H1 (cell line): ENCODE results near the gene HOATZ. TPM values are rescaled to one million over a fixed set of nuclear protein-coding genes. Genes with fewer than 3 reads are reported as not detected.

Experiments used
- CTCF ChIA-PET: fragments of 300-600 bp; sonication (Branson Sonifier 250); formaldehyde crosslinking; loops from one replicate; lab custom pipeline; 2021; ENCODE audit not compliant: partially characterized antibody; lab: Charles Lee
- POLR2A ChIA-PET: fragments of 300-600 bp; sonication (Branson Sonifier 250); formaldehyde crosslinking; loops from one replicate; lab custom pipeline; 2021; ENCODE audit warnings: inconsistent platforms; ENCODE audit not compliant: partially characterized antibody; lab: Charles Lee
- DNase-seq, 2 experiments: peaks; one replicate each; pipeline versions ENCODE4 v3.0.0 to v3.0.0-alpha.2; 2010 to 2022; ENCODE audit warnings: low spot score in 2 of 2, low read depth in 1 of 2, mixed read lengths in 1 of 2
- FAIRE-seq: peaks from 2 replicates; lab custom pipeline; 2011; peaks lifted over from hg19 to GRCh38; lab: Jason Lieb, UNC
- H2AFZ ChIP-seq: 2 replicates; pipeline ENCODE4 v1.8.1; 2012; ENCODE audit warnings: low read length, inconsistent platforms
- H2AK5ac ChIP-seq: 2 replicates; pipeline ENCODE4 v1.6.1; 2013; ENCODE audit warnings: low read depth, low read length
- H2BK120ac ChIP-seq: replicated peaks from 2 replicates; pipeline ENCODE3; 2013; ENCODE audit warnings: low read depth, low read length, inconsistent platforms
- H2BK12ac ChIP-seq: 2 replicates; pipeline ENCODE4 v1.6.1; 2013; ENCODE audit warnings: low read depth, low read length
- H2BK15ac ChIP-seq: 2 replicates; pipeline ENCODE4 v1.6.1; 2013; ENCODE audit warnings: low read length
- H2BK20ac ChIP-seq: 2 replicates; pipeline ENCODE4 v1.6.1; 2013; ENCODE audit warnings: low read length
- H2BK5ac ChIP-seq: 2 replicates; pipeline ENCODE4 v1.6.1; 2013; ENCODE audit warnings: low read depth, low read length
- H3K14ac ChIP-seq: 2 replicates; pipeline ENCODE4 v1.6.1; 2013; ENCODE audit warnings: inconsistent platforms; ENCODE audit not compliant: insufficient read length
- H3K18ac ChIP-seq: 2 replicates; pipeline ENCODE4 v1.6.1; 2013; ENCODE audit warnings: low read length; ENCODE audit errors: extremely low read depth
- H3K23ac ChIP-seq: 2 replicates; pipeline ENCODE4 v1.6.1; 2013; ENCODE audit warnings: inconsistent platforms; ENCODE audit not compliant: insufficient read length
- H3K23me2 ChIP-seq: 2 replicates; pipeline ENCODE4 v1.6.1; 2013; ENCODE audit warnings: low read depth, low read length
- H3K27ac ChIP-seq: 2 replicates; pipeline ENCODE4 v1.6.1; 2011; ENCODE audit warnings: low read depth, low read length, inconsistent platforms
- H3K27me3 ChIP-seq, 4 experiments: replicated peaks in 1 of 4; 1 replicate in 1 of 4; 2 replicates in 3 of 4; pipeline versions ENCODE4 v1.6.1 to v1.8.1; 2011 to 2013; ENCODE audit warnings: low read length in 3 of 4, mild to moderate bottlenecking in 3 of 4, inconsistent platforms in 2 of 4, mixed read lengths in 2 of 4, moderate library complexity in 1 of 4; ENCODE audit not compliant: control insufficient read depth in 3 of 4, insufficient read depth in 3 of 4; ENCODE audit errors: extremely low read depth in 1 of 4
- H3K36me3 ChIP-seq, 4 experiments: 2 replicates each; pipeline versions ENCODE4 v1.6.1 to v1.8.1; 2011 to 2013; ENCODE audit warnings: mild to moderate bottlenecking in 4 of 4, low read length in 3 of 4, moderate library complexity in 2 of 4, control low read depth in 1 of 4, inconsistent platforms in 1 of 4; ENCODE audit not compliant: insufficient read depth in 4 of 4, control insufficient read depth in 2 of 4
- H3K4ac ChIP-seq: replicated peaks from 2 replicates; pipeline ENCODE3; 2013; ENCODE audit warnings: low read length, low read depth, mixed read lengths, inconsistent platforms; ENCODE audit not compliant: insufficient read length
- H3K4me1 ChIP-seq, 4 experiments: replicated peaks in 1 of 4; 1 replicate in 1 of 4; 2 replicates in 3 of 4; pipeline versions ENCODE4 v1.6.1 to v1.8.1; 2011 to 2013; ENCODE audit warnings: low read length in 3 of 4, inconsistent platforms in 2 of 4, mixed read lengths in 1 of 4; ENCODE audit not compliant: insufficient read depth in 4 of 4, control insufficient read depth in 3 of 4
- H3K4me2 ChIP-seq, 2 experiments: 2 replicates each; pipeline versions ENCODE4 v1.6.1 to v1.8.1; 2011 to 2013; ENCODE audit warnings: low read depth in 2 of 2, low read length in 2 of 2, control low read depth in 1 of 2, inconsistent platforms in 1 of 2, mild to moderate bottlenecking in 1 of 2; ENCODE audit not compliant: insufficient read depth in 1 of 2
- H3K4me3 ChIP-seq, 4 experiments: fragments of 200-600, 300-600 bp in 1 of 4; sonication (generic), shearing (Covaris generic), sonication (Bioruptor Twin) in 1 of 4; 2 replicates each; pipeline versions ENCODE4 v1.5.1 to v1.8.1; 2011 to 2016; ENCODE audit warnings: low read length in 4 of 4, low read depth in 3 of 4, control low read depth in 2 of 4, inconsistent platforms in 2 of 4, mild to moderate bottlenecking in 2 of 4, mixed read lengths in 1 of 4, moderate library complexity in 1 of 4; ENCODE audit not compliant: insufficient read depth in 2 of 4; ENCODE audit errors: extremely low read depth in 1 of 4
- H3K56ac ChIP-seq: replicated peaks from 2 replicates; pipeline ENCODE3; 2013; ENCODE audit warnings: low read depth, mild to moderate bottlenecking, mixed read lengths, low read length, inconsistent platforms; ENCODE audit not compliant: insufficient read length
- H3K79me1 ChIP-seq: 2 replicates; pipeline ENCODE4 v1.6.1; 2013; ENCODE audit warnings: low read depth, low read length, control low read depth
- H3K79me2 ChIP-seq, 2 experiments: 2 replicates each; pipeline versions ENCODE4 v1.6.1 to v1.8.1; 2012 to 2013; ENCODE audit warnings: low read length in 2 of 2, mild to moderate bottlenecking in 2 of 2, inconsistent platforms in 1 of 2; ENCODE audit not compliant: insufficient read depth in 2 of 2, control insufficient read depth in 1 of 2
- H3K9ac ChIP-seq, 4 experiments: replicated peaks in 1 of 4; 1 replicate in 1 of 4; 2 replicates in 3 of 4; pipeline versions ENCODE4 v1.6.1 to v1.8.1; 2011 to 2013; ENCODE audit warnings: low read depth in 3 of 4, low read length in 3 of 4, control low read depth in 2 of 4, mild to moderate bottlenecking in 2 of 4, moderate library complexity in 2 of 4, inconsistent platforms in 1 of 4; ENCODE audit errors: extremely low read depth in 1 of 4
- H3K9me3 ChIP-seq, 2 experiments: 2 replicates each; pipeline versions ENCODE4 v1.6.1 to v1.8.1; 2012 to 2013; ENCODE audit warnings: mild to moderate bottlenecking in 2 of 2, moderate library complexity in 2 of 2, control low read depth in 1 of 2, inconsistent platforms in 1 of 2, low read depth in 1 of 2, low read length in 1 of 2, mixed read lengths in 1 of 2; ENCODE audit not compliant: insufficient read depth in 2 of 2
- H4K20me1 ChIP-seq, 2 experiments: replicated peaks in 1 of 2; 2 replicates each; pipeline versions ENCODE3 to v1.8.1; 2011 to 2013; ENCODE audit warnings: inconsistent platforms in 2 of 2, low read length in 2 of 2, mild to moderate bottlenecking in 1 of 2; ENCODE audit not compliant: insufficient read depth in 2 of 2, control insufficient read depth in 1 of 2
- H4K5ac ChIP-seq: 2 replicates; pipeline ENCODE4 v1.6.1; 2013; ENCODE audit warnings: low read length, low read depth, mixed read lengths, inconsistent platforms; ENCODE audit not compliant: insufficient read length
- H4K8ac ChIP-seq: 2 replicates; pipeline ENCODE4 v1.8.0; 2013; ENCODE audit warnings: mild to moderate bottlenecking, moderate library complexity, low read length, inconsistent platforms; ENCODE audit not compliant: insufficient read depth; ENCODE audit errors: extremely low read depth
- H4K91ac ChIP-seq: replicated peaks from 2 replicates; pipeline ENCODE3; 2013; ENCODE audit warnings: low read length, mixed read lengths, inconsistent platforms; ENCODE audit not compliant: insufficient read length
- BACH1 ChIP-seq: IDR thresholded peaks from 2 replicates; pipeline ENCODE4 v1.6.1; 2012; ENCODE audit warnings: low read length, improper control_type of control experiment
- HDAC2 ChIP-seq, 2 experiments: fragments of 300-600 bp in 1 of 2; sonication (generic) in 1 of 2; IDR thresholded peaks; 2 replicates each; pipeline ENCODE4 v1.6.1; 2011 to 2012; ENCODE audit warnings: low read depth in 2 of 2, low read length in 2 of 2, mild to moderate bottlenecking in 2 of 2, moderate library complexity in 2 of 2, borderline replicate concordance in 1 of 2, inconsistent platforms in 1 of 2
- SIN3A ChIP-seq, 2 experiments: IDR thresholded peaks in 1 of 2; conservative IDR thresholded peaks in 1 of 2; 2 replicates each; pipeline ENCODE4 v1.6.1; 2011 to 2012; ENCODE audit warnings: low read length in 2 of 2, improper control_type of control experiment in 1 of 2, low read depth in 1 of 2, mild to moderate bottlenecking in 1 of 2
- WGBS, 2 experiments: shearing (Covaris generic) in 1 of 2; methylation state at CpG; one replicate each; pipeline versions ENCODE4 v1.1.6 to v1.1.7; 2013 to 2015; ENCODE audit warnings: low lambda C conversion rate in 2 of 2, mixed read lengths in 2 of 2, inconsistent platforms in 1 of 2, low coverage in 1 of 2, missing lambda C conversion rate in 1 of 2; ENCODE audit not compliant: insufficient replicate concordance in 2 of 2, insufficient coverage in 1 of 2, insufficient read length in 1 of 2; ENCODE audit errors: extremely low coverage in 1 of 2, missing lambda C conversion rate in 1 of 2; 5-methylcytosine and 5-hydroxymethylcytosine counted together
- polyA plus RNA-seq, 7 experiments: library from polyadenylated mRNA; depleted of rRNA in 3 of 7; stranded (reverse) in 5 of 7; unstranded in 2 of 7; fragments of >200 nt in 5 of 7; fragments of 200-250 nt in 2 of 7; gene quantifications; 1 replicate in 5 of 7; 2 replicates in 1 of 7; 4 replicates in 1 of 7; pipeline versions ENCODE4 v1.2.1 to v1.2.3, GENCODE V29; 2011 to 2013; ENCODE audit warnings: missing spikeins in 2 of 7, mixed read lengths in 2 of 7
- total RNA-seq: library from RNA; stranded (reverse); fragmentation: NEBNext Ultra II Directional; extraction: Animal tissue kit (Norgen Biotek cat#: 25700); gene quantifications from 2 replicates; pipeline ENCODE4 v1.2.1, GENCODE V29; 2021

The HOATZ gene
- total and polyA plus RNA-seq, 2 of the 8 experiments (the other 6 are each of a cell fraction or from before 2014, with no cell fraction given): not detected

DNA sequence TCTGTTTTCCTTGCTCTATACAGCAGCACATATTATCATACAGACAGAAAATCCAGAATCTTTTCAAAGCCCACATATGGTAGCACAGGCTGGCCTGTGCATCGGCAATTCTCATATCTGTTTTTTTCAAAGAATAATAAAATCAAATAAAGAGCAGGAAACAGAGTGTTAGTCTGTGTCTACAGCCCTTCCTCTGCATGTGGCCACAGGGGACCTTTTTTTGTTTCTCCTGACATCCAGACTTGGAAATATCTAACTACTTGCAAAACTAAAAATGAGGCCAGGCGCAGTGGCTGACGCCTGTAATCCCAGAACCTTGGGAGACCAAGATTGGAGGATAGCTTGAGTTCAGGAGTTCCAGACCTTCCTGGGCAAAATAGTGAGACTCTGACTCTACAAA is 46.2 kb downstream of the HOATZ start:
- FAIRE-seq (no peak), DNase-seq (no peak)
- H3K4me3 ChIP-seq: no peak overlapping the region
- ChIA-PET POLR2A (interaction anchor here (0.7 to 1.5 kb wide), 2 partner anchors 207 to 1359 kb away, joined by 3 read pairs; no protein-coding TSS in a partner anchor), CTCF (interaction anchor here (0.7 to 3.7 kb wide), 7 partner anchors 11 to 217 kb away, joined by 3 to 15 read pairs (median 3); no protein-coding TSS in a partner anchor)
- no peak overlapping the region for H3K27ac ChIP-seq
- no peak overlapping the region for H2BK120ac ChIP-seq
- no peak overlapping the region for H2BK5ac ChIP-seq
- no peak overlapping the region for H3K23ac ChIP-seq
- no peak overlapping the region for H2BK20ac ChIP-seq
- no peak overlapping the region for H4K5ac ChIP-seq
- no peak overlapping the region for H3K9ac ChIP-seq
- H4K91ac ChIP-seq: no peak overlapping the region
- 90% methylated on average over 3 of the region's 3 CpGs; no CpG with 5 or more reads in 1 of the 2 experiments for WGBS, 2 experiments
- no peaks in the 10 kb centered on the region for H3K23me2 ChIP-seq
- H3K79me1 ChIP-seq: no peaks in the 10 kb centered on the region
- no peak overlapping the region for H3K4me2 ChIP-seq
- no peak overlapping the region for H3K4ac ChIP-seq
- H3K27me3 ChIP-seq: no peaks in the 10 kb centered on the region
- no peaks in the 10 kb centered on the region for H3K79me2 ChIP-seq
- no peak overlapping the region for H3K18ac ChIP-seq
- H4K20me1 ChIP-seq: no peaks in the 10 kb centered on the region
- no peak overlapping the region for H2AK5ac ChIP-seq
- H4K8ac ChIP-seq: no peak overlapping the region
- peaks cover 0 to 6% (median 4%) of the 10 kb centered on the region in 4 experiments; a peak in 4 of 7 replicates for H3K4me1 ChIP-seq
- no peak overlapping the region for H3K56ac ChIP-seq
- no peak overlapping the region for H2AFZ ChIP-seq
- peaks cover 5 to 6% of the 10 kb centered on the region in 2 experiments; a peak in 3 of 4 replicates for H3K9me3 ChIP-seq
- H2BK12ac ChIP-seq: no peak overlapping the region
- peaks cover 0 to 9% (median 4%) of the 10 kb centered on the region in 4 experiments; a peak in 3 of 8 replicates for H3K36me3 ChIP-seq
- H2BK15ac ChIP-seq: no peak overlapping the region
- TF ChIP-seq BACH1: no peak
- no peak for TF ChIP-seq HDAC2 (IDR thresholded peaks at IDR 0.05; ENCODE audit: borderline replicate concordance in 1 of 2, low read depth in 2 of 2, low read length in 2 of 2)
- TF ChIP-seq SIN3A (conservative IDR thresholded peaks at IDR 0.05 in 1 of 2, IDR thresholded peaks at IDR 0.05 in 1 of 2; ENCODE audit: low read depth in 1 of 2, low read length in 2 of 2): no peak
- H3K14ac ChIP-seq: no peak overlapping the region
